Glomerular endothelial cell (primary cell): ENCODE data around the gene WDR4. TPM values are rescaled to one million over a fixed set of nuclear protein-coding genes. Genes with fewer than 3 reads are reported as not detected.
"Not testable (repeated sequence)": the region's sequence is repeated elsewhere in the genome, so short reads cannot be mapped to it uniquely, and the experiment has no call there.

ENCODE experiments used
- DNase-seq: peaks from one replicate; pipeline ENCODE4 v3.0.0-alpha.2; 2011; ENCODE audit warnings: low read depth, low spot score; ENCODE audit errors: extremely low read depth
- total RNA-seq: library from RNA; depleted of rRNA; stranded (reverse); fragments of >200 nt; gene quantifications from 2 replicates; pipeline ENCODE4 v1.2.3, GENCODE V29; 2015

Gene WDR4, protein sequence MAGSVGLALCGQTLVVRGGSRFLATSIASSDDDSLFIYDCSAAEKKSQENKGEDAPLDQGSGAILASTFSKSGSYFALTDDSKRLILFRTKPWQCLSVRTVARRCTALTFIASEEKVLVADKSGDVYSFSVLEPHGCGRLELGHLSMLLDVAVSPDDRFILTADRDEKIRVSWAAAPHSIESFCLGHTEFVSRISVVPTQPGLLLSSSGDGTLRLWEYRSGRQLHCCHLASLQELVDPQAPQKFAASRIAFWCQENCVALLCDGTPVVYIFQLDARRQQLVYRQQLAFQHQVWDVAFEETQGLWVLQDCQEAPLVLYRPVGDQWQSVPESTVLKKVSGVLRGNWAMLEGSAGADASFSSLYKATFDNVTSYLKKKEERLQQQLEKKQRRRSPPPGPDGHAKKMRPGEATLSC
- total RNA-seq: 9.8 and 13.1 TPM in 2 replicates

DNA sequence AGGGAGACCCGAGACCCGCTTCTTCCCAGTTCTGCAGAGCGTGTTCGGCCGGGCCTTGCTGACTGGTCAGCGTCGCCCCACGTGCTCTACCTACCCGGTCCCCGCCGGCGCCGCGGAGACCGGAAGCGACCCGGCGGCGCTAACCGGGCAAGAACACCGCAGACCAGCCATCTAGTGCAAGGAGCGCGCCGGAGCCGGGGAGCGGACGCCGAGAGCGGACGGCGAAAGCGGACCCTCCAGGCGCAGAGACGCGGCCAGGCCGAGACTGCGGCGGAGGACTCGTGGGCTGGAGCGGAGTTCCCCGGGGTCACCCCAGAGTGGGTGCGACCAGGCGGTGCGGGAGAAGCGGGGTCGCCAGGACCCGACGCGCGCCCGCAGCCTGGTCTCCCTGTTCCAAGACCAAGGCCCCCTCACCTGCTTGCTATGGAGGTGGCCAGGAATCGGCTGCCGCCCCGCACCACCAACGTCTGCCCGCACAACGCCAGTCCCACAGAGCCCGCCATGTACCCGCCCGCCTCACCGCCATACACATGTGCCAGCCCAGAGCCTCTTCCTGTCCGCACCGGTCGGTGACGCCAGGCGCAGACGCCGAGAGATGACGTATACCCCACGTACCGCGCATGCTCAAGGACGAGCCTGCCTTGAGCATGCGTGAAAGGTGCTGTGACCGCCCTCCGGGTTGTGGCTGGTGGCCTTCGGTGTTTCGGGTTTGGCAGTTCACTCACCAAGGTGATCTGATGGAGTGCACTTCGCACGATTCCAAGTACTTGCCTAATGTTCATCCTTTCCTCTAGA is at the start of gene WDR4:
Gene WDR4, minus strand, starts transcription at position 547 of the 795 bp plus-strand sequence. Its CDS starts 44 bp downstream, at position 503.
- DNase-seq: peak; percentile 76

DNA sequence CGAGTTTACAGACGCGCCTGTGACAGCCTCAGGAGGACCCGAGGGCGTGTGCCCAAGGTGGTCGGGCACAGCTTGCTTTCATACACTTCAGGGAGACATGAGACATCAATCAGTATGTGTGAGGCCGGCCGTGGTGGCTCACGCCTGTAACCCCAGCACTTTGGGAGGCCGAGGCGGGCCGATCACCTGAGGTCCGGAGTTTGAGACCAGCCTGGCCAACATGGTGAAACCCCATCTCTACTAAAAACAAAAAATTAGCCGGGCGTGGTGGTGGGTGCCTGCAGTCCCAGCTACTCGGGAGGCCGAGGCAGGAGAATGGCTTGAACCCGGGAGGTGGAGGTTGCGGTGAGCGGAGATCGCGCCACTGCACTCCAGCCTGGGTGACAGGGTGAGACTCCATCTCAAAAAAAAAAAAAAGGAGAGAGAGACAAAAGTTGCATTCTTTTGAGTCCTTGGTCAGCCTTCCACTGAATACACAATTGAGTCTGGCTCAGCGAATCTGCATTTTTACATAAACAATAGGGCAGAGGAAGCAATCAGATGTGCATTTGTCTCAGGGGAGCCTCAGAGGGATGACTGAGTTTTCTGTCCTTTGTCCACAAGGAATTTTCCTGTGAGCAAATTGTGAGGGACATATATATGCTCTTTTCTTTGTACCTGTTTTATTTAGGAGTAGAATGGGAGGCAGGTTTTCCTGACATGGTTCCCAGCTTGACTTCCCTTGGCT is 48.3 kb upstream of the WDR4 start:
- not testable (repeated sequence) for DNase-seq

DNA sequence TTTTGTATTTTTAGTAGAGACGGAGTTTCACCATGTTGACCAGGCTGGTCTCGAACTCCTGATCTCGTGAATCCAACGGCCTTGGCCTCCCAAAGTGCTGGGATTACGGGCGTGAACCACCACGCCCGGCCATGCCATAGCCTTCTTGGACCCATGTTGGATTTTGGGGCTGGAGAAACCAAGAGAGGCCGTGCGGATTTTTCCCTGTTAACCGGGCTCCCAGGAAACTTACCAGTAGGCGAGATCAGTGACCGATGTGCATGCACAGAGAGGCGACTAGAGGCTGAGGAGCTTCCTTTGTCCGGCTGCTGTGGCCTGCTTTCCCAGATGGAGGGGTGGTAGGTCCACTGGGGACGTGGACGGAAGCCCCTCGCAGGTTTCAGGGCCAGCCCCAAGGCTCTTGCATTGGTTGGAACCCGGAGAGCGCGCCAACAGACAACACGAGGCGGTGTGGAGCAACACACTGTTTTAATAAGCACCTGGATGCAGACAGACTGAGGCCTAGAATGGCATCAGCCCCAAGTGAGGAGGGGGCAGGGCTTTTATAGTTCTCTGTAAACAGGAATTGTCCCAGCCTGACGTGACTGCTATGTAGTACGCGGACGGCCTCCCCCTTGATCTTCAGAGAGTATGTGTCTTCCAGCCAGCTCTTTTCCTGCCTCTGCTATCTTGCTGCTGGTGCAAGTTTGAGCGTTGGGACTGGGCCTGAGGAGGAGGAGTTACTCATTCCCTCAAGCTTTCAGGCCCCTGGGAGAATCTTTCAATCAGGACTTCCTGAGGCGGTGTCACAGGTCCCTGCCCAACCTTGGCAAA is 46.0 kb upstream of the WDR4 start, which contains the start of gene ERVH48-1:
Gene ERVH48-1, minus strand, starts transcription at position 517 of the 813 bp plus-strand sequence. CDS start 6,624 bp downstream, outside the sequence.
- no peak for DNase-seq

DNA sequence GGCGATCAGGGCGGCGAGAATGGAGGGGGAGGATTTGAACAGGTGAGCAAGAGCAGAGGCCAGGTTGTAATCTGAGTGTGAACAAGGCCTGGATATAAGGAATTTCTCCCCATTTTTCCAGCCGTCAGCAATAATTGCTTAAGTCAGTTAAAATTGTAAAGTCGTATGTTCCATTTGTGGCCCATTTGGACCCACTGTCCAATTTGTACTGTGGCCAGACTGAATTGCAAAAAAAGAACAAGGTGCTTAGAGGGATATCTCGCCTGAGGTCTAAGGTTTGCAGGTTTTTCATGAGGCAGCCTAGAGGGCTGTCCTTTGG is 45.1 kb upstream of the WDR4 start:
- no peak for DNase-seq

DNA sequence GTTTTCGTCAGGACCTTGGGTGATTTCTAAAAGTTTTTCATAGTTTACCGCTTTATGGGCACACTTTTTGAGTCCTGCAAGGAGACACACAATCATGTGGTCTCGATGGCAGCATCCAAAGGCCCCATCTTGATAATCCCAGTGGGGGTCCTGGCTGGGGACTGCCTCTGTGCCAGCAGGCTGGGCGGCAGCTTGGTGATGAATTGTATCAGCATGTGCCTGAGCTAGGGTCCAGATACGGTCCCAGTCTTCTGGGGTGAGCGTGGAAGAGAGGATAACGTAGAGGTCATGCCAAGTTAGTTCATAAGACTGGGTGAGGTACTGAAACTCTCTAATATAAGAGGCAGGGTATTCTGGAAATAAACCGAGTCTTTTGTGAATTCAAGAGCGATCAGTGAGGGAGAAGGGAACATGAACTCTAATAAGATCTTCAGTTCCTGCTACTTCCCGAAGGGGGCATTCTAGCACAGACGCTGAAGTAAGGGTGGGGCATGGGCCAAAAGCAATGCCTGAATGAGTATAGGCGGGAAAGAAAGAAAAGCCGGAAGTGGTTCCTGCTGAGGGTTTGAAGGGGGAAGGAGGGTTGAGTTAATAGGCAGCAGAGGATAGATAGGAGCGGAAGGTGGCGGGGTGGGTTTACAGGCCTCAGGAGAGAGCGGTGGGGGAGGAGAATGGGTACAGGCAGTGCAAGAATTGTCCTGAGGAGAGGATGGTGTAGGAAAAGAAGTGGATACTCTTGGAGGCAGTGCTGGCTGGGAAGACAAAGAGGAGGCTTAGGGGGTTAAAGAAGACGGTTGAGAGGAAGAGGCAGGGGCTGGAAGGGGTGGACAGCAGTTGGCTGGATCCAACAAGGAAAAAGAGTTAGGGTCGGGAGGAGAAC is 44.5 kb upstream of the WDR4 start:
- peak; percentile 42 for DNase-seq

DNA sequence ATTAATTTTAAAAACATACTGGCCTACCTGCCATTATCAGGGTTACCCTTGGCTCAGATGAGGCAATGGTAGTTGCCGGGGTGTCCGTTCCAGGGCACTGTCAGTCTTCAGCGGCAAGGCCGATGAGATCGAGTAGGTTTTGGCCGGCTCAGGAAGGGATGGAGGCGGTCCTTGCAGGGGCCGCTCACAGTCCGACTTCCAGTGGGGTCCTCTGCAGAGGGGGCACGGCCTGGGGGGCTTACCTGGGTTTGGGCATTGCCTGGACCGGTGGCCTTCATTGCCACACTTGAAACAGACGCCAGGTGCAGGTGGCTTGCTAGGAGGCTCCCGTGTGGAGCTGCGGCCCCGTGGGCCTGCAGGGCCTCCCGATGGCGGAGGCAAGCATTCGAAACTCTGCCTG is 43.6 kb upstream of the WDR4 start:
- DNase-seq: no peak

DNA sequence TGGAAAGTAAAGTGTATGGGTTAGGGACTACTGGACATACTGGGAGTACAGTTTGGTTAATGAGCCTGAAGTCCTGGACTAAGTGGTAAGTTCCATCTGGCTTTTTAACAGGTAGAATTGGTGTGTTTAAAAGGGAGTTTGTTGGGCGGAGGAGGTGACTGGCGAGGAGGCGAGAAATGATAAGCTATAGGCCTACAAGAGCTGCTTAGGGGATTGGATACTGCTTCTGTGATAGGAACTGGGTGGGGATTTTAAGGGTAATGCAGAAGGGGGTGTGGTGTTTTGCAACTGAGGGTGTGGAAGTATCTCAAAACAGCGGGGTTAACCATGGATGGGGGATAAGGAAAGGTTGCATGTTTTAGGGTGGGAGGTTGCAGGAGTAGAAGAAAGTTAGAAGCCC is 42.6 kb upstream of the WDR4 start:
- DNase-seq: no peak

DNA sequence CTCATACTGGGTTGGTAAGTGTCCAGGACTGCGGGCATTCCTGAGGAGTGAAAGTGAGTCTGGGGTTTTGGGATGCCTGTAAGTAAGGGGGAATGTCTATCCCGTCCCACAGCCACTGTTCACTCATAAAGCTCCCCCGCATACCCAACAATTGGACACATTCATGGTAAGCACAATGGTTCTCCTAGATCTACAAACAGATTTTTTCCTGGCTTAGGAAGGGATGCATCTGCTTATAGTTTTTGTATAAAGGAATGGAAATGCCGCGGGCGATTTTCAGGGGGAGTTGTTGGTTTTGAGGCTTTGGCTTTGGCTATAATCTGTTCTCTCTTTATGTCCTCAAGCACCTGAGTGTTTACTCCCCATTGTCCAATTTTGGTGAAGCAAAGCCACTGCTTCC is 39.0 kb upstream of the WDR4 start:
- DNase-seq: no peak

DNA sequence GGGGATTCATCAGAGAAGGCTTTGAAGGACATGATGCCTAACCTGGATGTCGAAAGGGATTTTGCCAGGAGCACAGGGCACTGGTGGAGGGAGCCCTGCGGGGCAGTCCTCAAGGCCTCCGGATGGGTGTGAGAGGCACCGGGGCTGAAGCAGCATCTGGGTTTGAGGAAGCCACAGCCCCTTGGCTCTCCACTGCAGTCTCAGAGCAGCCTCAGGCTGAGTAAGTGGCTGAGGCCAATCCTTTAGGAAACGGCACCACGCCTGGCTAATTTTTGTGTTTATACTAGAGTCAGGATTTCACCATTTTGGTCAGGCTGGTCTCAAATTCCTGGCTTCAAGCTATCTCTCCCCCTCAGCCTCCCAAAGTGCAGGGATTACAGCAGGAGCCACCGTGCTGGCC is 34.1 kb upstream of the WDR4 start:
- no peak for DNase-seq

DNA sequence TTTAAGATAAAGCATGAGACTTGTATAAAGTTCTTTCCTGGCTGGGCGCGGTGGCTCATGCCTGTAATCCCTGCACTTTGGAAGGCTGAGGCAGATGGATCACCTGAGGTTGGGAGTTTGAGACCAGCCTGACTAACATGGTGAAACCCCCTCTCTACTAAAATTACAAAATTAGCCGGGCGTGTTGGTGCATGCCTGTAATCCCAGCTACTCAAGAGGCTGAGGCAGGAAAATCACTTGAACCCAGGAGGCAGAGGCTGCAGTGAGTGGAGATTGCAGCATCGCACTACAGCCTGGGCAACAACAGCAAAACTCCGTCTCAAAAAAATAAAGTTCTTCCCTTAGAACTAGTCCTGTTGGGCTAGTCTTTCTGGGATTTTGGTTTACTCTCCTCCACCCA is 32.6 kb upstream of the WDR4 start:
- not testable (repeated sequence) for DNase-seq

DNA sequence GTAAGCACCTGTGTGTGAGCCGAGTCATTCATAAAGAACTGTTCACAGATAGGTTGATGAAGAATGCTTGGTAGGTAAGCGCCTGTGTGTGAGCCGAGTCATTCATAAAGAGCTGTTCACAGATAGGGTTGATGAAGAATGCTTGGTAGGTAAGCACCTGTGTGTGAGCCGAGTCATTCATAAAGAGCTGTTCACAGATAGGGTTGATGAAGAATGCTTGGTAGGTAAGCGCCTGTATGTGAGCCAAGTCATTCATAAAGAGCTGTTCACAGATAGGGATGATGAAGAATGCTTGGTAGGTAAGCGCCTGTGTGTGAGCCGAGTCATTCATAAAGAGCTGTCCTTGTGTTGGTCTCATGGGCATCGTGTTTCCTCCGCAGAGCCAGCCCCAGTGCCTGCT is 29.1 kb upstream of the WDR4 start:
- not testable (repeated sequence) for DNase-seq

DNA sequence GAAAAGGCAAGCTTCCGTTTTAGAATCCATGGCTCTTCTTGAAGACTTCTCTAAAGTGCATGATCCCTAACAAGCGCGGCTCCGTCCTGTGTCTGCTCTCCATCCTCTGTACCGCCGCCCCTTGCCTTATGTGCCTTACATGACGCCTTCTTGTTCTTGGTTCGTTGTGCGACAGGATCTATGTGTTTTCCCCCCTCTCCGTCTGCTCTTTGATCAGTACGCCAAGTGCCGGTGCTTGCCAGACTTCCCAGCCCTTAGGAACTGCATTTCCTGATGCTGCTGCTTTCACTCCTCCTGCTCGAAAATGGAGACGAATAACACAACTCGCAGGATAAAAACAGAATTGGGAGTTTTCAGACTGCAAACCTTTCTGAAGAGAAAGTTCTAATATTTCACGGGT is 26.9 kb upstream of the WDR4 start:
- DNase-seq: no peak

DNA sequence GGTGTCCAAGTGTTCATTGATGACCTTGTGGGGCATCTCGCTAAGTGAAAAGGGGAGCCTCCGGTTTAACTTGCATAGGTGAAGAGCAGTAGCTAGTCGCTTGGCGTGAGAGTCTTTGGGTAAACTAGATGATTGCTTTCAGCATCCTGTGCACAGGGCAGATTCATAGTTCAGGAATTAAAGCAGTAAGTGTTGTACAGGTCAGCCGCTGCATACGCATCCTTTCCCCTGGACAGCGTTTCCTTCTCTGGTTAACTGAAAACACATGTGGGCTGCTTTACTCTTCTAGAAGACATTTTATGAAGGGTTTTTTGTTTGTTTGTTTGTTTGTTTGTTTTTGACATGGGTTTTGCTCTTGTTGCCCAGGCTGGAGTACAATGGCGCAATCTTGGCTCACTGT is 25.9 kb upstream of the WDR4 start:
- no peak for DNase-seq

DNA sequence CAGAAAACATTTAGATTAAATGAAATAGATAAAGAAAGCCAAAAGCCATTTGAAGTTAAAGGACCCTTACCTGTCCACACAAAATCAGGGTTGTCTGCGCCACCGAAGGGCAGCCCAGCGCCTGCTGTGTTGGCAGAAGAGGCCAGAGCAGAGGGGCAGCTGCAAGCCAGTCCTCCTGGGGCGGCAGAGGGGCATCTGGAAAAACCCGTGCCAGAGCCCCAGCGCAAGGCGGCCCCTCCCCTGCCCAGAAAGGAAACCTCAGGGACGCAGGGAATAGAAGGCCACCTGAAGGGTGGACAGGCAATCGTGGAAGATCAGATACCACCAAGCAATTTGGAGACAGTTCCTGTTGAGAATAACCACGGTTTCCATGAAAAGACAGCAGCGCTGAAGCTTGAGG is 24.5 kb upstream of the WDR4 start:
- no peak for DNase-seq

DNA sequence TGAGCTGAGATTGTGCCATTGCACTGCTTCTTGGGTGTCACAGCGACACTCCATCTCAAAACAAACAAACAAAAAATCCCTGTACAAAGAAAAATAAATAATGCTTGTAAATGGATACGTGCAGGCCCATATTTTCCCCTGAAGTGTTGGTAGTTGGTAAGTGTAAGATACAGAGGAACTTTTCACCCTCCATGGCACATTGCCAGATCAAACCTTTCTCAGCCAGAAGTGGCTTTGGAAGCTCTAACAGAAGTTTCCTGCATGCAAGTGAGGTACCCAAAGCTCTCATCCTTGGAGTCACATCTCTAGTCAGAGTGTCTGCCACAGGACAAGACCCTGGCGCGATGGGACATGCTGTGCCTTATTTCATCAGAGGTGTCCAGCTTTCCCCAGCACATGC is 21.1 kb upstream of the WDR4 start:
- DNase-seq: no peak

DNA sequence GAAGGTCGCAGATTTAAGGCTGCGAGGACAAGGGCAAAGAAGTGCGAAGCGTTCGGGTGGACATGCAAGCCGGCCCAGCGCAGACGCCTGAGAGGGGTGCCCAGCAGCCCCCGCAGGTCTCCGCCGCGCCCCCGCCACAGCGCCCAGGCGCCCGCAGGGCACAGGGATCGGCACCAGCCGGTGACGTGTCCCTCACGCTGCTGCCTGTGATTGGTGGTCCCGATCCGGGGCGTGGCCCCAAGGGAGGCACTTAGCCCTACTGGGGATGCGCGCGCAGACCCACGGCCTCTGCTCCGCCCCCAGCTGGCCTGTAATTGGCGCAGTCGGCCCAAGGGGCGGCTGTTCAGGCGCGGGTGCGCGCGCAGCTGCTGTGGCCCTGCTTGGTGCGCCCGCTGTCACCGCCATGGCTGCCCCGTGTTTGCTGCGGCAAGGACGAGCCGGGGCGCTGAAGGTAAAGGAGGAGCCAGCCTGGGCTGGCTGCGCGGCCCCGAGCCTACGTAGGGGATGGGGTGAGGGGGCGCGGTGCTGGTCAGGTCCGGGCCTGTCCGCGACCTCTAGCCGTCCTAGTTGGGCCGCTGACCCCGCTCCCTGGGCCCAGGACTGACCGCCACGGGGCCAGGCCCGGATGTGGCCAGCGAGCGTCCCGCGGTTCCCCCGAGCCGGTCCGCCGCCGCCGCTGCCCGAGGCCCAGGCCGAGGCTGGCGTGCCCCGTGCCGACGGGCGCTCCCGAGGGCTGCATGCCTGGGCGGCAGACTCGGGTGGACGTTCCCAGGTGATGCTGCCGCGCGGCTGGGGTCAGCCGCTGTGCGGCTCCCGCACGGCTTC is 13.8 kb upstream of the WDR4 start, which contains the start of gene NDUFV3:
Gene NDUFV3, plus strand, starts transcription at position 379 of the 825 bp plus-strand sequence. Its CDS starts 25 bp downstream, at position 404.
- DNase-seq: peak; percentile 55

DNA sequence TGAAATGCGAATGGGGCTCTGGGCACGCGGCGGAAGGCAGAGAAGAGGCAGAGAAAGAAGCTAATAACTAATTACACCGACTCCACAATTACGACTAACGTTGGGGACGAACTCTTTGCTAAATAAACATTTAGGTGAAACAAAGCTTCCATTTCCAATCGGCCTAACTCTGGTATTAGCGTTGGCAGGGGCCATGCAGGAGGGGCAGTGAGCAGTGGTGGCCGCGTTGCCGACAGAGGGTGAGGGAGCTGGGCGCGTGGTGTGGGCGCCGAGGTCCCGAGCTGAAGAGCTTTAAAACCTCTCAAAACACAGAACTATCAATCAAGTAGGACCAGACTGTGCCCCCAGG is 13.2 kb upstream of the WDR4 start:
- DNase-seq: no peak

DNA sequence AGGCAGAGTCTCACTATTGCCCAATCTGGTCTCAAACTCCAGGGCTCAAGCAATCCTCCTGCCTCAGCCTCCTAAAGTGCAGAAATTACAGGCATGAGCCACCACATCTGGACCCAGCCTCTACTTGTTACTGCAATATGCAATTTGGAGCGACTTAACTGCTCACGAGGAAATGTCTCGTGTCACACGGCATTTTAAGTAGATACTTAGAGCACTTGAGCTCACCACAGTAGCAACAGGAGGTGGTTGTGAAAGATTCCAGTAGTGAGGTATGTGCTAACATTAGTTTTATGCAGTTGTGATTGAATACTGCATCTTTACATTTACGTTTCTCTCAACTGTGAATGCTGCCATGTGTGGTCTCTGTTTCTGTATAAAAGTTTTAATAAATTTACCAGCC is 8.0 kb upstream of the WDR4 start:
- no peak for DNase-seq

DNA sequence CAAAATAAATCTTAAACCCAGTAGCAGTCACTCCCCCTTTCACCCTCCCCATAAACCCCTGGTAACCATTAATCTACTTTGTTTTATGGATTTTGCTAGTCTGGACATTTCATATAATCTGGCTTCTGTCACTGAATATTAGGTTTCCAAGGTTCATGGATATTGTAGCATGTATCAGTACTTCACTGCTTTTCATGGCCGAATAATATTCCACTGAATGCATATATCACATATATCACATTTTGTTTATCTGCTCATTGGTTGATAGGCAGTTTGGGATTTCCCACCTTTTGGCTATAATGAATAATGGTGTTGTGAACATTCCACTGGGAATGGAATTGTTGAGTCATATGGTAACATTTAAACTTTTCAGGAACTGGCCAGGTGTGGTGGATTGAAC is 4.6 kb upstream of the WDR4 start:
- DNase-seq: no peak
